C4-2B (cell line): ENCODE results near the gene RAPGEF3.

Experiments used
- ZFX ChIP-seq: fragments of 450-650 bp; IDR thresholded peaks from 2 replicates; pipeline ENCODE4 v1.6.1; 2017
- TF ChIP-seq, protein P1 (sequence below): fragments of 450-650 bp; conservative IDR thresholded peaks from 2 replicates; pipeline ENCODE4 v1.5.1; 2017; ENCODE audit warnings: mild to moderate bottlenecking

DNA sequence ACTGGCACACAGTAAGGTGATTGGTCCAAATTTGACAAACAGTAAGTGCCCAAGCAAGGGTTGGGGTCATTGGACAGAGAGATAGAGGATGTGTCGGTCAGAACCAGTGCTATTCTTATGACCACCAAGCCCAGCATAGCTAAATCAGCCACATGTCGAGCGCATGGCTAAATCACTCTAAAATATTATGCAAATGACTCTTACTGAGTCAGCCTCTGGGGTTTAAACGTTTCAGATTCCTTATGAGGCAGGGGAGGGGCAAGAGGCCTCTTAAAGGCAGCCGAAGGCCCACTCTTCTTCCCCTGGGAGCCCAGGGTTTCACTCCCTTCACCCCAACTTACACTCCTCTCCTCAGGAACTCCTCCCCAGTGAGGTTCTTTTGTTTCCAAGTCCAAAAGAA is 32.8 kb downstream of the RAPGEF3 start:
- TF ChIP-seq, protein P1, sequence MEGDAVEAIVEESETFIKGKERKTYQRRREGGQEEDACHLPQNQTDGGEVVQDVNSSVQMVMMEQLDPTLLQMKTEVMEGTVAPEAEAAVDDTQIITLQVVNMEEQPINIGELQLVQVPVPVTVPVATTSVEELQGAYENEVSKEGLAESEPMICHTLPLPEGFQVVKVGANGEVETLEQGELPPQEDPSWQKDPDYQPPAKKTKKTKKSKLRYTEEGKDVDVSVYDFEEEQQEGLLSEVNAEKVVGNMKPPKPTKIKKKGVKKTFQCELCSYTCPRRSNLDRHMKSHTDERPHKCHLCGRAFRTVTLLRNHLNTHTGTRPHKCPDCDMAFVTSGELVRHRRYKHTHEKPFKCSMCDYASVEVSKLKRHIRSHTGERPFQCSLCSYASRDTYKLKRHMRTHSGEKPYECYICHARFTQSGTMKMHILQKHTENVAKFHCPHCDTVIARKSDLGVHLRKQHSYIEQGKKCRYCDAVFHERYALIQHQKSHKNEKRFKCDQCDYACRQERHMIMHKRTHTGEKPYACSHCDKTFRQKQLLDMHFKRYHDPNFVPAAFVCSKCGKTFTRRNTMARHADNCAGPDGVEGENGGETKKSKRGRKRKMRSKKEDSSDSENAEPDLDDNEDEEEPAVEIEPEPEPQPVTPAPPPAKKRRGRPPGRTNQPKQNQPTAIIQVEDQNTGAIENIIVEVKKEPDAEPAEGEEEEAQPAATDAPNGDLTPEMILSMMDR = no peak
- TF ChIP-seq ZFX = no peak
